H1 (cell line): ENCODE results near the gene WWP2. TPM values are rescaled to one million over a fixed set of nuclear protein-coding genes. Genes with fewer than 3 reads are reported as not detected.
A peak's percentile ranks its signal among the peaks of the same experiment; 100 is the strongest.

Experiments
- CTCF ChIA-PET: fragments of 300-600 bp; sonication (Branson Sonifier 250); formaldehyde crosslinking; loops from one replicate; lab custom pipeline; 2021; ENCODE audit not compliant: partially characterized antibody; lab: Charles Lee
- POLR2A ChIA-PET: fragments of 300-600 bp; sonication (Branson Sonifier 250); formaldehyde crosslinking; loops from one replicate; lab custom pipeline; 2021; ENCODE audit warnings: inconsistent platforms; ENCODE audit not compliant: partially characterized antibody; lab: Charles Lee
- DNase-seq, 2 experiments: peaks; one replicate each; pipeline versions ENCODE4 v3.0.0 to v3.0.0-alpha.2; 2010 to 2022; ENCODE audit warnings: low spot score in 2 of 2, low read depth in 1 of 2, mixed read lengths in 1 of 2
- FAIRE-seq: peaks from 2 replicates; lab custom pipeline; 2011; peaks lifted over from hg19 to GRCh38; lab: Jason Lieb, UNC
- H2AFZ ChIP-seq: 2 replicates; pipeline ENCODE4 v1.8.1; 2012; ENCODE audit warnings: low read length, inconsistent platforms
- H2AK5ac ChIP-seq: 2 replicates; pipeline ENCODE4 v1.6.1; 2013; ENCODE audit warnings: low read depth, low read length
- H2BK120ac ChIP-seq: replicated peaks from 2 replicates; pipeline ENCODE3; 2013; ENCODE audit warnings: low read depth, low read length, inconsistent platforms
- H2BK12ac ChIP-seq: 2 replicates; pipeline ENCODE4 v1.6.1; 2013; ENCODE audit warnings: low read depth, low read length
- H2BK15ac ChIP-seq: 2 replicates; pipeline ENCODE4 v1.6.1; 2013; ENCODE audit warnings: low read length
- H2BK20ac ChIP-seq: 2 replicates; pipeline ENCODE4 v1.6.1; 2013; ENCODE audit warnings: low read length
- H2BK5ac ChIP-seq: 2 replicates; pipeline ENCODE4 v1.6.1; 2013; ENCODE audit warnings: low read depth, low read length
- H3K14ac ChIP-seq: 2 replicates; pipeline ENCODE4 v1.6.1; 2013; ENCODE audit warnings: inconsistent platforms; ENCODE audit not compliant: insufficient read length
- H3K18ac ChIP-seq: 2 replicates; pipeline ENCODE4 v1.6.1; 2013; ENCODE audit warnings: low read length; ENCODE audit errors: extremely low read depth
- H3K23ac ChIP-seq: 2 replicates; pipeline ENCODE4 v1.6.1; 2013; ENCODE audit warnings: inconsistent platforms; ENCODE audit not compliant: insufficient read length
- H3K23me2 ChIP-seq: 2 replicates; pipeline ENCODE4 v1.6.1; 2013; ENCODE audit warnings: low read depth, low read length
- H3K27ac ChIP-seq: 2 replicates; pipeline ENCODE4 v1.6.1; 2011; ENCODE audit warnings: low read depth, low read length, inconsistent platforms
- H3K27me3 ChIP-seq, 4 experiments: replicated peaks in 1 of 4; 1 replicate in 1 of 4; 2 replicates in 3 of 4; pipeline versions ENCODE4 v1.6.1 to v1.8.1; 2011 to 2013; ENCODE audit warnings: low read length in 3 of 4, mild to moderate bottlenecking in 3 of 4, inconsistent platforms in 2 of 4, mixed read lengths in 2 of 4, moderate library complexity in 1 of 4; ENCODE audit not compliant: control insufficient read depth in 3 of 4, insufficient read depth in 3 of 4; ENCODE audit errors: extremely low read depth in 1 of 4
- H3K36me3 ChIP-seq, 4 experiments: 2 replicates each; pipeline versions ENCODE4 v1.6.1 to v1.8.1; 2011 to 2013; ENCODE audit warnings: mild to moderate bottlenecking in 4 of 4, low read length in 3 of 4, moderate library complexity in 2 of 4, control low read depth in 1 of 4, inconsistent platforms in 1 of 4; ENCODE audit not compliant: insufficient read depth in 4 of 4, control insufficient read depth in 2 of 4
- H3K4ac ChIP-seq: replicated peaks from 2 replicates; pipeline ENCODE3; 2013; ENCODE audit warnings: low read length, low read depth, mixed read lengths, inconsistent platforms; ENCODE audit not compliant: insufficient read length
- H3K4me1 ChIP-seq, 4 experiments: replicated peaks in 1 of 4; 1 replicate in 1 of 4; 2 replicates in 3 of 4; pipeline versions ENCODE4 v1.6.1 to v1.8.1; 2011 to 2013; ENCODE audit warnings: low read length in 3 of 4, inconsistent platforms in 2 of 4, mixed read lengths in 1 of 4; ENCODE audit not compliant: insufficient read depth in 4 of 4, control insufficient read depth in 3 of 4
- H3K4me2 ChIP-seq, 2 experiments: 2 replicates each; pipeline versions ENCODE4 v1.6.1 to v1.8.1; 2011 to 2013; ENCODE audit warnings: low read depth in 2 of 2, low read length in 2 of 2, control low read depth in 1 of 2, inconsistent platforms in 1 of 2, mild to moderate bottlenecking in 1 of 2; ENCODE audit not compliant: insufficient read depth in 1 of 2
- H3K4me3 ChIP-seq, 4 experiments: fragments of 200-600, 300-600 bp in 1 of 4; sonication (generic), shearing (Covaris generic), sonication (Bioruptor Twin) in 1 of 4; 2 replicates each; pipeline versions ENCODE4 v1.5.1 to v1.8.1; 2011 to 2016; ENCODE audit warnings: low read length in 4 of 4, low read depth in 3 of 4, control low read depth in 2 of 4, inconsistent platforms in 2 of 4, mild to moderate bottlenecking in 2 of 4, mixed read lengths in 1 of 4, moderate library complexity in 1 of 4; ENCODE audit not compliant: insufficient read depth in 2 of 4; ENCODE audit errors: extremely low read depth in 1 of 4
- H3K56ac ChIP-seq: replicated peaks from 2 replicates; pipeline ENCODE3; 2013; ENCODE audit warnings: low read depth, mild to moderate bottlenecking, mixed read lengths, low read length, inconsistent platforms; ENCODE audit not compliant: insufficient read length
- H3K79me1 ChIP-seq: 2 replicates; pipeline ENCODE4 v1.6.1; 2013; ENCODE audit warnings: low read depth, low read length, control low read depth
- H3K79me2 ChIP-seq, 2 experiments: 2 replicates each; pipeline versions ENCODE4 v1.6.1 to v1.8.1; 2012 to 2013; ENCODE audit warnings: low read length in 2 of 2, mild to moderate bottlenecking in 2 of 2, inconsistent platforms in 1 of 2; ENCODE audit not compliant: insufficient read depth in 2 of 2, control insufficient read depth in 1 of 2
- H3K9ac ChIP-seq, 4 experiments: replicated peaks in 1 of 4; 1 replicate in 1 of 4; 2 replicates in 3 of 4; pipeline versions ENCODE4 v1.6.1 to v1.8.1; 2011 to 2013; ENCODE audit warnings: low read depth in 3 of 4, low read length in 3 of 4, control low read depth in 2 of 4, mild to moderate bottlenecking in 2 of 4, moderate library complexity in 2 of 4, inconsistent platforms in 1 of 4; ENCODE audit errors: extremely low read depth in 1 of 4
- H3K9me3 ChIP-seq, 2 experiments: 2 replicates each; pipeline versions ENCODE4 v1.6.1 to v1.8.1; 2012 to 2013; ENCODE audit warnings: mild to moderate bottlenecking in 2 of 2, moderate library complexity in 2 of 2, control low read depth in 1 of 2, inconsistent platforms in 1 of 2, low read depth in 1 of 2, low read length in 1 of 2, mixed read lengths in 1 of 2; ENCODE audit not compliant: insufficient read depth in 2 of 2
- H4K20me1 ChIP-seq, 2 experiments: replicated peaks in 1 of 2; 2 replicates each; pipeline versions ENCODE3 to v1.8.1; 2011 to 2013; ENCODE audit warnings: inconsistent platforms in 2 of 2, low read length in 2 of 2, mild to moderate bottlenecking in 1 of 2; ENCODE audit not compliant: insufficient read depth in 2 of 2, control insufficient read depth in 1 of 2
- H4K5ac ChIP-seq: 2 replicates; pipeline ENCODE4 v1.6.1; 2013; ENCODE audit warnings: low read length, low read depth, mixed read lengths, inconsistent platforms; ENCODE audit not compliant: insufficient read length
- H4K8ac ChIP-seq: 2 replicates; pipeline ENCODE4 v1.8.0; 2013; ENCODE audit warnings: mild to moderate bottlenecking, moderate library complexity, low read length, inconsistent platforms; ENCODE audit not compliant: insufficient read depth; ENCODE audit errors: extremely low read depth
- H4K91ac ChIP-seq: replicated peaks from 2 replicates; pipeline ENCODE3; 2013; ENCODE audit warnings: low read length, mixed read lengths, inconsistent platforms; ENCODE audit not compliant: insufficient read length
- CHD1 ChIP-seq: IDR thresholded peaks from 2 replicates; pipeline ENCODE4 v1.6.1; 2012; ENCODE audit warnings: low read depth, low read length, improper control_type of control experiment
- E2F6 ChIP-seq: IDR thresholded peaks from 2 replicates; pipeline ENCODE4 v1.6.1; 2012; ENCODE audit warnings: inconsistent platforms
- EGR1 ChIP-seq: IDR thresholded peaks from 2 replicates; pipeline ENCODE4 v1.6.1; 2011; ENCODE audit warnings: low read depth, low read length, borderline replicate concordance
- EP300 ChIP-seq, 2 experiments: IDR thresholded peaks; 1 replicate in 1 of 2; 2 replicates in 1 of 2; pipeline ENCODE4 v1.6.1; 2011 to 2012; ENCODE audit warnings: low read depth in 2 of 2, low read length in 2 of 2, mild to moderate bottlenecking in 2 of 2, borderline replicate concordance in 1 of 2, inconsistent platforms in 1 of 2, moderate library complexity in 1 of 2
- MAX ChIP-seq: IDR thresholded peaks from 2 replicates; pipeline ENCODE4 v1.6.1; 2012; ENCODE audit warnings: inconsistent platforms
- RXRA ChIP-seq: IDR thresholded peaks from 2 replicates; pipeline ENCODE4 v1.6.1; 2011; ENCODE audit warnings: low read depth, mild to moderate bottlenecking, low read length, moderate library complexity; ENCODE audit not compliant: insufficient read depth
- SIRT6 ChIP-seq: IDR thresholded peaks from one replicate; pipeline ENCODE4 v1.7.1; 2012; ENCODE audit warnings: low read length, inconsistent platforms
- SP1 ChIP-seq: IDR thresholded peaks from 2 replicates; pipeline ENCODE4 v1.6.1; 2011; ENCODE audit warnings: low read depth, low read length
- TCF12 ChIP-seq: IDR thresholded peaks from 2 replicates; pipeline ENCODE4 v1.6.1; 2011; ENCODE audit warnings: low read depth, mild to moderate bottlenecking, low read length
- WGBS, 2 experiments: shearing (Covaris generic) in 1 of 2; methylation state at CpG; one replicate each; pipeline versions ENCODE4 v1.1.6 to v1.1.7; 2013 to 2015; ENCODE audit warnings: low lambda C conversion rate in 2 of 2, mixed read lengths in 2 of 2, inconsistent platforms in 1 of 2, low coverage in 1 of 2, missing lambda C conversion rate in 1 of 2; ENCODE audit not compliant: insufficient replicate concordance in 2 of 2, insufficient coverage in 1 of 2, insufficient read length in 1 of 2; ENCODE audit errors: extremely low coverage in 1 of 2, missing lambda C conversion rate in 1 of 2; 5-methylcytosine and 5-hydroxymethylcytosine counted together
- polyA plus RNA-seq, 7 experiments: library from polyadenylated mRNA; depleted of rRNA in 3 of 7; stranded (reverse) in 5 of 7; unstranded in 2 of 7; fragments of >200 nt in 5 of 7; fragments of 200-250 nt in 2 of 7; gene quantifications; 1 replicate in 5 of 7; 2 replicates in 1 of 7; 4 replicates in 1 of 7; pipeline versions ENCODE4 v1.2.1 to v1.2.3, GENCODE V29; 2011 to 2013; ENCODE audit warnings: missing spikeins in 2 of 7, mixed read lengths in 2 of 7
- total RNA-seq: library from RNA; stranded (reverse); fragmentation: NEBNext Ultra II Directional; extraction: Animal tissue kit (Norgen Biotek cat#: 25700); gene quantifications from 2 replicates; pipeline ENCODE4 v1.2.1, GENCODE V29; 2021

Gene WWP2
- total and polyA plus RNA-seq, 2 of the 8 experiments (the other 6 are each of a cell fraction or from before 2014, with no cell fraction given) = 14.1 to 42.2 TPM

GRCh38 chr16:69941251-69942098, 179.3 kb downstream of the WWP2 start:
- Histone ChIP-seq H4K20me1 (no peaks in the 10 kb centered on the region), H3K27ac (peak overlapping the region; percentile 18; the same call in 1 of the 2 replicates), H3K9ac (peak overlapping the region in 1 of 4 experiments; percentile 1; a peak in 1 of 7 replicates), H2BK15ac (no peak overlapping the region; the same call in 1 of the 2 replicates), H4K91ac (no peak overlapping the region), H3K18ac (peak overlapping the region; percentile 6; the same call in 1 of the 2 replicates), H3K4me1 (peaks cover 0 to 6% (median 1%) of the 10 kb centered on the region in 4 experiments; a peak in 3 of 7 replicates), H3K27me3 (no peaks in the 10 kb centered on the region), H2BK120ac (no peak overlapping the region), H2BK20ac (no peak overlapping the region; the same call in 1 of the 2 replicates), H4K8ac (no peak overlapping the region; the same call in 1 of the 2 replicates), H3K23me2 (no peaks in the 10 kb centered on the region; the same call in 1 of the 2 replicates), H3K56ac (no peak overlapping the region), H3K4me3 (no peak overlapping the region), H3K23ac (no peak overlapping the region), H3K79me2 (no peaks in the 10 kb centered on the region), H3K4ac (no peak overlapping the region), H4K5ac (no peak overlapping the region), H3K4me2 (no peak overlapping the region), H2BK12ac (peak overlapping the region; percentile 96), H3K14ac (no peak overlapping the region), H2BK5ac (peak overlapping the region; percentile 77), H2AK5ac (peak overlapping the region; percentile 13; the same call in 1 of the 2 replicates), H3K9me3 (no peaks in the 10 kb centered on the region), H2AFZ (no peak overlapping the region), H3K79me1 (no peaks in the 10 kb centered on the region; the same call in 1 of the 2 replicates), H3K36me3 (peaks cover 2 to 16% (median 7%) of the 10 kb centered on the region in 4 experiments; a peak in 5 of 8 replicates)
- ChIA-PET POLR2A (interaction anchor here (1.3 kb wide), 1 partner anchor 11 kb away, joined by 3 read pairs; no protein-coding TSS in a partner anchor), CTCF (interaction anchor here (0.9 to 5.8 kb wide), 4 partner anchors 8 to 145 kb away, joined by 3 to 44 read pairs (median 6); no protein-coding TSS in a partner anchor)
- FAIRE-seq = no peak
- DNase-seq = no peak
- whole genome bisulfite sequencing, 2 experiments = 96% methylated on average over 28 of the region's 28 CpGs; no CpG with 5 or more reads in 1 of the 2 experiments
- TF ChIP-seq SP1 (no peak), EP300 (IDR thresholded peaks at IDR 0.05; ENCODE audit: borderline replicate concordance in 1 of 2, low read depth in 2 of 2, low read length in 2 of 2) (no peak), E2F6 (no peak), SIRT6 (no peak), MAX (no peak), EGR1 (no peak), CHD1 (no peak), TCF12 (no peak), RXRA (no peak)
